IPS DF 4.7 (cell line): ENCODE data around the gene SAMD7.

Experiments used
- DNase-seq: peaks from one replicate; pipeline ENCODE4 v3.0.0-alpha.2; 2013; ENCODE audit warnings: low spot score; ENCODE audit errors: extremely low read depth

The SAMD7 gene

GRCh38 chr3:169907944-169908343 is 3.4 kb upstream of the SAMD7 start:
- no peak for DNase-seq

DNA sequence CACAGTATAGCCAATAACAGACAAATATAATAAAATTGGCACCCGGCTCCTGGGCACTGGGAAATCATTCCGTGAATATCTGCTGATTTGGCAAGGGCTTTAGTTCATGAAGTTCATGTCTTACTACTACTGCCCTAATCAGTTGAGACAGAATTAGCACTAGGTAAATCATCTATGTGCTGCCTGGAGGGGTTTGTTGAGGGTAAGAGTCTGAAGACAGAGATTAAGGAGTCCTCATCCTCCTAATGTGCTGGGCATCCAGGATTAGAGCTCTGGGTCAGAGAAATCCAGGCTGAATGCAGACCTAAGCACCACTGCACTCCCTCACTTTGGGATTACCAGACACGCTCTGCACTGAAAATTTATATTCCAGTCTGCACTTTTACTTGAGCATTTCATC is 2.0 kb downstream of the SAMD7 start:
- no peak for DNase-seq

GRCh38 chr3:169914321-169914720 is 2.9 kb downstream of the SAMD7 start:
- DNase-seq: no peak

DNA sequence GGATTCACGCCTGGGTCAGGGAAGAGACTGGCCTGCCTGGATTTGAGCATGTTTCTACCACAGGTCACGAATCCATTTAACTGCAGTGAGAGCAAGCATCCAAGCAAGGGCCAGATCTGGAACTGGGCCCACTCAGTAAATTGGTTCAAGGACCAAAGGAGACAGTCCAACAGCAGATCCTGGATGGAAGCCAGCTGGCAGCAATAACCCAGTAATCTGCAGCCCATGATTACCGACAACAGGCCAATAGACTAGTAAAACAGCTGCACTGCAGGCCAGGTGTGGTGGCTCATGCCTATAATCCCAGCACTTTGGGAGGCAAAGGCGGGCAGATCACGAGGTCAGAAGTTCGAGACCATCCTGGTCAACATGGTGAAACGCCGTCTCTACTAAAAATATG is 11.8 kb downstream of the SAMD7 start:
- no peak for DNase-seq

DNA sequence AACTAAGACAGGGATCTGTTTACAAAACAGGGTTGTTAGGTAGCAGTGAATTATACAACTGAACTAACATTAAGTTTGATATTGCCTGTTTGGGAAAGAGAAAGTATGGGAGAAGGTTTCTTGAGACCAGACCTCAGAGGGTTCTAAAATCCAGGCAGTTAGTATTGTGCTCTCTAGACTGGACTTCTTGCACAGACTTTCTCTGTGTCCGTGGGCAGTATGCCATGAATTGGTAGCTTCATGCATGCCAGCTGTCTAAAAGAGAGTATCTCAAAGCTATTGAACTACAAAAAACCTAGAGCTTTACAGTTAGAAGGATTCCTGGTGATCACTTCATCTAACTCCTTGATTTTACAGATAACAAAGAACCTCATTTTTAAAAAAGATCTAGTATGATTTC is 12.5 kb downstream of the SAMD7 start:
- no peak for DNase-seq

DNA sequence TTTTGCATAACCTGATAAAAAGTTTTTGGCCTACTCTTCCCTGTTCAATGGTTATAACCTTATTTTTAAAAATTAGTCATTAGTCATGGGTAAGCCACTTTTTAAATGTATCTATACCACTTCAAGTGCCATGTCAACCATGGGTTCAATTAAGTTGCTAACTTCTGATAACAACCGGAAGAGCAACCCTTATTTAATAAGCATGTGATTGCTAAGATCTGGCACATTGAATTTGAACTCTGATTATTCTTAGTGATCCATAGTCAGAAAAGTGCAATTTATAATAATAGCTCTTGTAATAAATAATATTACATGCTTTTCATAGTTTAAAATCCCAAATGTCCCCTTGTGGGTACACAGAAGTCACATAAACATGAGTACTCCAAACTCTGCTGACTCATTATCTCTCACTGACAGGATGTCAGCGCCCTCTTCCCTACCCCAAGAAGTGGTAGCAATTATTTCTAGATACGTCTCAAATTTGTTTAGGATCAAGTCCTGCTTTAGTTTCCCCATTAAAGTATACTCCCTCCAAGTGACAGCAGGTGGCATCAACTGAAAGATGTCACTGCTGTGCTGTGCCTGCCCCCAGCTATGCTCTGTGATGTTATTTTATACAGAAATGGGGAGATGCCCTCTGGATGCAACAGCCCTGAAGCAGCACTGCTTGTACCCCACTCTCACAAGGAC is 18.6 kb downstream of the SAMD7 start:
- DNase-seq: no peak

- no peak for DNase-seq
Measured at GRCh38 chr3:169930843-169931242, 19.5 kb downstream of the SAMD7 start.

DNA sequence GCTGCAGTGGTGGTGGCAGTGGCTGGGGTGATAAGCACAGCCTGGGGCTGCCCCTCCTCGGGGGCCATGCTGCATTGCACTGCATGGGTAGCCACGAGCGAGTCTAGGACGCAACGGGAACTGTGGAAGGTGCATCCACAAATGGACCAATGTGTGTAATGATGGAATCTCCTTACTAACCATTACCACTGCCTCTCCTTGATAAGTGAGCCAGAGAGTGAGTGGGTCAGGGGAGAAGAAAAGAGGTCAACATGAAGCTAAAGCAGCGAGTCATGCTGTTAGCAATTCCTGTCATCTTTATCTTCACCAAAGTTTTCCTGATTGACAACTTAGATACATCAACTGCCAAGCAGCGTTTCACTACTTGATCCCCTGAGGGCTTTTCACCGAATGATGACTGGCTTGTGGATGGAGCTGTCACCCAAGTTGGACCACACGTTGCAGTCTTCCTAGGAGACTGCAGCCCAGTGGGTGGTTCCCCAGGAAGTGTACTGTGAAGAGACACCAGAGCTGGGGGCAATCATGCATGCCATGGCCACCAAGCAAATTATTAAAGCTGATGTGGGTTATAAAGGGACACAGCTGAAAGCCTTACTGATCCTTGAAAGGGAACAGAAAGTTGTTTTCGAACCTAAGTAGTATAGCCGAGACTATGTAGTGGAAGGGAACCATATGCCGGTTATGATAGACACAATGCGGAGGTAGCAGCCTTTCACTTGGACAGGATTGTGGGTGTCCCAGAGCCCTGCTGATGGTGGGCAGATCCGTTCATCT is 20.6 kb downstream of the SAMD7 start:
- DNase-seq: no peak

DNA sequence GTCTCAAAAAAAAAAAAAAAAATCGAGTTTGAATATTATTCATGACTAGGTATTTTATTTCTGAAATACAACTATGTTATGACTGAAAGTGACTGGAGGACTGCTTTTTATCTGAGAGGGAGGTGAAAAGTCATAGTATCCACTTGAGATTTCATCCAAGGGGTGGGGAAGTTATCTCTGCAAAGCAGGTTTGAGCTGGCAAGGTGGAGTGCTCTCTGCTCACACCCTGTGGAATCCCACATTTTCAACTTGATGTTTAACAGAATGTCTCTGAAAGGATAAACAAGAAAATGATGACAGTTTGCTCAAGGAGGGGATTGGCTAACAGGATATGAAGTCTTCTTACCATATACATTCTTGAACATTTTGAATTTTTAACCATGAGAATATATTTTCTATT is 27.9 kb downstream of the SAMD7 start:
- DNase-seq: no peak

DNA sequence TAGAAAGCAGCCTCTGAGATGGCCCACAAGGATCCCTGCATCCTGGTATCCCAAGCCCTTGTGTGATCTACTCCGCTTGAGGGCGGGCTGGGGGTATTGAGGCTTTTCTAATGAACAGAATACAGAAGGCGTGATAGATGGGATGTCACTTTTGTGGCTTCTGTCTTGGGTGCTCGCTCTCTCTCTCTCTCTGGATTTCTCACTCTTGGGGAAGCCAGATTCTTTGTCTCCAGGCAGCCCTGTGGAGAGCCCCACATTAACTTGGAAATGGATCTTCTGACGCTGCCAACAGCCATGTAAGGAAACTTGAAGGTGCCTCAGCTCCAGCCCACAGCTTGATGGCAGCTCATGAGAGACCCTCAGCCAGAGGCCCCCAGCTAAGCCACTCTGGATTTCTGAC is 28.4 kb downstream of the SAMD7 start:
- DNase-seq: no peak

DNA sequence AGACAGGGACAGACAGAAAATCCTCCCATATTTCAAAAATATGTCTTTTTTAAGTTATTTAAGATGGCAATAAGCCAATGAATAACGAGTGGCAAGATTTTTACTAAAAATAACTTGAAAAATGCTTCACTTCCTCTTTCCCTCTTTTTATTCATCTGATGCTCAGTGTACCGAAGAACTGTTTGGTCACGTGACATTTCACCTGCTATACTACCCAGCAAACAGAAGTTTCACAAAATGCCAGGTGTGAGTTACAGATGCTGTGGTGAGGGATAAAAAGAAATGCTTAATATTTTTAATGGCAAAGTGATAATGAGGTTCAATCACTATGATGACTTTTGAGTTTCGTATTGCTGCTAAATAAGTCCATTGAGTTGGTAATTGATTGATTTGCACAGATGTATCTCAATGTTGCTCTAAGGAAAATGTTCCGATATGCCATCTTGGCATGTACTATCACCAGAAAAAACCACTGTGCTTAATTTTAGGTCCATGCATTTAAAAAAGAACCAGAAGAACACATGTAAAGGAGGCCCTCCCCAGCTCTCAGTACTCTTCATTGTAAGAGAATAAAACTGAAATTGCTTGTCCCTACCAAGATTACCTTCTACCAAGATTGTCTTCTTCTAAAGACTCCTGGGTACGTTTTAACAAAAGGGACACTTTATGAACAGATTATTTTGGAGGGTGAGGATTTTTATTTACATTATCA is 29.3 kb downstream of the SAMD7 start:
- no peak for DNase-seq

DNA sequence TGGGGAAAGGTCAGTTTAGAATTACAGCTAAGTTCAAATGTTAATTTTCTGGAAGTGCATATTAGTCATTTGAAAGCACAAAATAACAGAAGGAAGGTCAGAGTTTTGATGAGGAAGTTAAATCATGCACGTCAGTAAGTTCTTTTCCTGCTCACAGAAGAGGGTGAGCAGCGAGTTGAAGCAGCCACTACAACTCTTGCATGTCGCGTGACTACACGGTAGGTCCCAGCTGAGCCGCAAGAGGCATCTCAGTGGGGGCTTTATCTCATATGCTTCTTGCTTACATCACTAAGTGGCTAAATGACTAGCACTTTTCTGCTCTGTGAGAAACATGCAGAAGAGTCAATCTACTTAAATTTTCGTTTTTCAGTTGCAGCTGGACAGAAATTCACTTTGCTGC is 33.9 kb downstream of the SAMD7 start:
- DNase-seq: no peak

GRCh38 chr3:169946336-169946735 is 35.0 kb downstream of the SAMD7 start:
- no peak for DNase-seq

GRCh38 chr3:169948559-169949448 is 37.4 kb downstream of the SAMD7 start:
- no peak for DNase-seq

DNA sequence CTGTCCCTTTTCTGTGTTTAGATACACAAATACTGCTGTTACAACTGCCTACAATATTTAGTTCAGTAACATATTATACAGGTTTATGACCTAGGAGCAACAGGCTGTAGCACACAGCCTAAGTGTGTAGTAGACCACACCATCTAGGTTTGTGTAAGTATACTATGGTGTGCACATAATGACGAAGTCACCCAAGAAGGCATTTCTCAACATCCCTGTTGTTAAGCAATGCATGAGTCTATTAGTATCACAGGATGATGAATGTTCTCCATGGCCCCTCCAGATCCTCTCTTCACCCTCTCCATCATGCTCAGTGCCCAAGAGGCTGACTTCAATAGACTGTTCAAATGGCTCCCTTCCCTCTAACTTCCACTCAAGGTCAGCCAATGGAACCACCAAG is 40.7 kb downstream of the SAMD7 start:
- DNase-seq: no peak

DNA sequence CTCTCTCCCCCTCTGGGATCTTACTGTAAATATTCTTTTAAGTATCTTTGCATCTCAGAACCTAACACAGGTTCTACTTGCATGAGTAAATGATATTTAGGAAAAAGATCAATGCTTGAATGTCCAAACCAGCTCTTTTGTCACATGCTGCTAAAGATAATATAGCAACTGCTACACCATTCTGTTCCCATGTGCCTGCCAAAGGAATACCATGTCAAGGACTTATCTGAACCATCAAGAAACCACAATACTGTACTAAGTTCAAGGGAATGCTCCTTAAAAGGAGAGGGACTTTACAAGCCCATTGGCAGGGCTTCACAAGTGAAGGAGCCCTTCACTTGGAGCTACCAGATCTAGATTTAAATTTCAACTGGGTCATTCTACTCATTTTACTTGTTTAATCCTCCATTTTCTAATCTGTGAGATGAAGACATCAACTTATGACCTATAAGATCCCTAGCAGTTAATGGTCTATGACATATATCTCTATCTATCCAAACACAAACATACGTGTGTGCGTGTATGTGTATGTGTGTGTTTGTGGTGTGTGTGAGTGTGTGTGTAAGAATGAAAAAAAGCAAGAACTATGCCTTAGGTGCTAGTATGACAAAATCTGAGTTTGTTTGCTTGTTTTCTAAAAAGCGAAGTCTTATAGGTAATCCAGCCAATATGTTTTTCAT is 42.2 kb downstream of the SAMD7 start:
- no peak for DNase-seq

- no peak for DNase-seq
Measured at GRCh38 chr3:169954142-169954756, 42.9 kb downstream of the SAMD7 start.

- no peak for DNase-seq
Measured at GRCh38 chr3:169955406-169955805, 44.0 kb downstream of the SAMD7 start.

DNA sequence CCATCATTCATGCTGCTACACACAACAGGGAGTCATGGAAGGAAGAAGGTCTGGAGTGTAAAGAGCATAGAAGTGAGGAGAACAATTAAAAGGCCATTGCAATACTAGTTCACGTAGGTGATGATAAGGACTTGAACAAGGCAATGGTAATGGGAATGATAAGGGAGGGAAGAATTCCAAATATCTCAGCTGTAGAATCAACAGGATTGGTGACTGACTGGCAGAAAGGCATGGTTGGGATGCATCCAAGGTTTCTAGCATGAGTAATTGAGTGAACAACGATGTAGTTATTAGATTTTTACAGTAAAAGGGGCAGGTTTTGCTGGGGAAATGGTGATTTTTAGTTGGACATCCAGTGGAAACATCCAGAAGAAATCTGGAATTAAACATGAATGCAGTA is 52.8 kb downstream of the SAMD7 start:
- DNase-seq: no peak
